H9 (cell line): ENCODE measurements around the gene WDR91. TPM values are rescaled to one million over a fixed set of nuclear protein-coding genes. Genes with fewer than 3 reads are reported as not detected.

Experiments
- DNase-seq: peaks from one replicate; pipeline ENCODE4 v3.0.0-alpha.2; 2017
- H2AFZ ChIP-seq: one replicate; pipeline ENCODE4 v1.6.1; 2013; ENCODE audit warnings: mild to moderate bottlenecking, low read length, control low read depth, moderate library complexity
- H2AK5ac ChIP-seq: 2 replicates; pipeline ENCODE4 v1.6.1; 2013; ENCODE audit warnings: low read length, control low read depth, mixed read lengths; ENCODE audit not compliant: insufficient read length
- H2BK120ac ChIP-seq: one replicate; pipeline ENCODE4 v1.6.1; 2013; ENCODE audit warnings: low read depth, mild to moderate bottlenecking, low read length, control low read depth, inconsistent platforms; ENCODE audit not compliant: poor library complexity, severe bottlenecking
- H2BK12ac ChIP-seq: 2 replicates; pipeline ENCODE4 v1.6.1; 2013; ENCODE audit warnings: low read length, control low read depth, mixed read lengths, low read depth; ENCODE audit not compliant: insufficient read length
- H2BK15ac ChIP-seq: 2 replicates; pipeline ENCODE4 v1.6.1; 2013; ENCODE audit warnings: low read depth, low read length, control low read depth
- H2BK20ac ChIP-seq: one replicate; pipeline ENCODE4 v1.6.1; 2013; ENCODE audit warnings: low read depth, mild to moderate bottlenecking, low read length, control low read depth, inconsistent platforms; ENCODE audit not compliant: poor library complexity, severe bottlenecking
- H2BK5ac ChIP-seq: 2 replicates; pipeline ENCODE4 v1.6.1; 2013; ENCODE audit warnings: low read length, control low read depth, mixed read lengths; ENCODE audit not compliant: insufficient read length
- H3K14ac ChIP-seq: 2 replicates; pipeline ENCODE4 v1.6.1; 2013; ENCODE audit warnings: low read length, control low read depth; ENCODE audit not compliant: insufficient read depth
- H3K18ac ChIP-seq: 2 replicates; pipeline ENCODE4 v1.6.1; 2013; ENCODE audit warnings: low read depth, mild to moderate bottlenecking, mixed read lengths, low read length, control low read depth; ENCODE audit not compliant: insufficient read length
- H3K23ac ChIP-seq: 2 replicates; pipeline ENCODE4 v1.6.1; 2013; ENCODE audit warnings: low read length, control low read depth, mixed read lengths, low read depth; ENCODE audit not compliant: insufficient read length
- H3K23me2 ChIP-seq: 2 replicates; pipeline ENCODE4 v1.6.1; 2013; ENCODE audit warnings: low read depth, mild to moderate bottlenecking, mixed read lengths, low read length, control low read depth; ENCODE audit not compliant: insufficient read length, poor library complexity, severe bottlenecking
- H3K27ac ChIP-seq: 2 replicates; pipeline ENCODE4 v1.5.1; 2013; ENCODE audit warnings: low read length, control low read depth, mixed read lengths, low read depth; ENCODE audit not compliant: insufficient read length
- H3K27me3 ChIP-seq: 2 replicates; pipeline ENCODE4 v1.6.1; 2013; ENCODE audit warnings: low read length, control low read depth, inconsistent platforms; ENCODE audit not compliant: insufficient read depth
- H3K4ac ChIP-seq: 2 replicates; pipeline ENCODE4 v1.6.1; 2013; ENCODE audit warnings: low read depth, mild to moderate bottlenecking, control low read depth, inconsistent platforms, low read length, moderate library complexity
- H3K4me1 ChIP-seq: 2 replicates; pipeline ENCODE4 v1.6.1; 2013; ENCODE audit warnings: low read length, control low read depth, inconsistent platforms; ENCODE audit not compliant: insufficient read depth
- H3K4me2 ChIP-seq: 2 replicates; pipeline ENCODE4 v1.6.1; 2013; ENCODE audit warnings: low read length, control low read depth, mixed read lengths; ENCODE audit not compliant: insufficient read length, insufficient read depth
- H3K56ac ChIP-seq: 2 replicates; pipeline ENCODE4 v1.6.1; 2013; ENCODE audit warnings: low read depth, mild to moderate bottlenecking, mixed read lengths, low read length, control low read depth; ENCODE audit not compliant: insufficient read length
- H3K79me1 ChIP-seq: 2 replicates; pipeline ENCODE4 v1.6.1; 2013; ENCODE audit warnings: low read depth, mild to moderate bottlenecking, moderate library complexity, low read length, control low read depth, inconsistent platforms; ENCODE audit not compliant: insufficient read depth, poor library complexity, severe bottlenecking
- H3K79me2 ChIP-seq: 2 replicates; pipeline ENCODE4 v1.6.1; 2013; ENCODE audit warnings: low read length, control low read depth, inconsistent platforms; ENCODE audit not compliant: insufficient read depth
- H3K9ac ChIP-seq: 2 replicates; pipeline ENCODE4 v1.6.1; 2013; ENCODE audit warnings: low read length, control low read depth, mixed read lengths; ENCODE audit not compliant: insufficient read length; ENCODE audit errors: extremely low read depth
- H3K9me3 ChIP-seq: one replicate; pipeline ENCODE4 v1.6.1; 2013; ENCODE audit warnings: low read depth, low read length, inconsistent platforms; ENCODE audit not compliant: control insufficient read depth
- H3T11ph ChIP-seq: one replicate; pipeline ENCODE4 v1.6.1; 2013; ENCODE audit warnings: mild to moderate bottlenecking, low read length, control low read depth, inconsistent platforms
- H4K20me1 ChIP-seq: one replicate; pipeline ENCODE4 v1.6.1; 2013; ENCODE audit not compliant: control insufficient read depth, insufficient read length, insufficient read depth
- H4K5ac ChIP-seq: 2 replicates; pipeline ENCODE4 v1.6.1; 2013; ENCODE audit warnings: low read depth, mild to moderate bottlenecking, mixed read lengths, low read length, control low read depth; ENCODE audit not compliant: insufficient read length
- H4K8ac ChIP-seq: replicated peaks from 2 replicates; pipeline ENCODE4 v1.6.1; 2013; ENCODE audit warnings: low read length, control low read depth, mixed read lengths, low read depth; ENCODE audit not compliant: insufficient read length
- H4K91ac ChIP-seq: 2 replicates; pipeline ENCODE4 v1.6.1; 2013; ENCODE audit warnings: low read depth, mild to moderate bottlenecking, moderate library complexity, mixed read lengths, low read length, control low read depth; ENCODE audit not compliant: insufficient read length
- H3K27ac Mint-ChIP-seq, 3 experiments: 2 replicates in 2 of 3; 3 replicates in 1 of 3; pipeline ENCODE4 v1.8.0; 2020 to 2021; ENCODE audit warnings: mixed read lengths in 3 of 3, mild to moderate bottlenecking in 1 of 3, moderate library complexity in 1 of 3
- H3K27me3 Mint-ChIP-seq: 2 replicates; pipeline ENCODE4 v1.8.0; 2021; ENCODE audit warnings: low read depth, mild to moderate bottlenecking, moderate library complexity, mixed read lengths
- H3K36me3 Mint-ChIP-seq, 3 experiments: 2 replicates in 2 of 3; 3 replicates in 1 of 3; pipeline ENCODE4 v1.8.0; 2020 to 2021; ENCODE audit warnings: low read depth in 3 of 3, mixed read lengths in 3 of 3; ENCODE audit not compliant: insufficient read depth in 1 of 3
- H3K4me1 Mint-ChIP-seq, 2 experiments: 2 replicates each; pipeline ENCODE4 v1.8.0; 2020; ENCODE audit warnings: mixed read lengths in 2 of 2
- H3K4me3 Mint-ChIP-seq, 2 experiments: 2 replicates in 1 of 2; 3 replicates in 1 of 2; pipeline ENCODE4 v1.8.0; 2020 to 2021; ENCODE audit warnings: mild to moderate bottlenecking in 2 of 2, mixed read lengths in 2 of 2, moderate library complexity in 1 of 2
- H3K9me3 Mint-ChIP-seq, 2 experiments: 2 replicates in 1 of 2; 3 replicates in 1 of 2; pipeline ENCODE4 v1.8.0; 2020; ENCODE audit warnings: mild to moderate bottlenecking in 2 of 2, mixed read lengths in 2 of 2, moderate library complexity in 1 of 2
- WGBS: extraction: QIAGEN DNeasy Blood & Tissue Kit; methylation state at CpG from one replicate; pipeline ENCODE4 v1.1.7; 2013; ENCODE audit warnings: missing lambda C conversion rate, low lambda C conversion rate, mixed read lengths; ENCODE audit not compliant: insufficient read length; ENCODE audit errors: extremely low coverage; 5-methylcytosine and 5-hydroxymethylcytosine counted together
- total RNA-seq: library from RNA; stranded (reverse); gene quantifications from 2 replicates; pipeline ENCODE4 v1.2.1, GENCODE V29; 2021
- TF ChIP-seq, protein P1 (sequence below): fragments of 200-600 bp; sonication (generic); conservative IDR thresholded peaks from 3 replicates; pipeline ENCODE4 v1.8.0; 2021; ENCODE audit warnings: antibody characterized with exemption, mild to moderate bottlenecking

The WDR91 gene
- total RNA-seq, 1 experiment from 2014 or later: 9.4 TPM

DNA sequence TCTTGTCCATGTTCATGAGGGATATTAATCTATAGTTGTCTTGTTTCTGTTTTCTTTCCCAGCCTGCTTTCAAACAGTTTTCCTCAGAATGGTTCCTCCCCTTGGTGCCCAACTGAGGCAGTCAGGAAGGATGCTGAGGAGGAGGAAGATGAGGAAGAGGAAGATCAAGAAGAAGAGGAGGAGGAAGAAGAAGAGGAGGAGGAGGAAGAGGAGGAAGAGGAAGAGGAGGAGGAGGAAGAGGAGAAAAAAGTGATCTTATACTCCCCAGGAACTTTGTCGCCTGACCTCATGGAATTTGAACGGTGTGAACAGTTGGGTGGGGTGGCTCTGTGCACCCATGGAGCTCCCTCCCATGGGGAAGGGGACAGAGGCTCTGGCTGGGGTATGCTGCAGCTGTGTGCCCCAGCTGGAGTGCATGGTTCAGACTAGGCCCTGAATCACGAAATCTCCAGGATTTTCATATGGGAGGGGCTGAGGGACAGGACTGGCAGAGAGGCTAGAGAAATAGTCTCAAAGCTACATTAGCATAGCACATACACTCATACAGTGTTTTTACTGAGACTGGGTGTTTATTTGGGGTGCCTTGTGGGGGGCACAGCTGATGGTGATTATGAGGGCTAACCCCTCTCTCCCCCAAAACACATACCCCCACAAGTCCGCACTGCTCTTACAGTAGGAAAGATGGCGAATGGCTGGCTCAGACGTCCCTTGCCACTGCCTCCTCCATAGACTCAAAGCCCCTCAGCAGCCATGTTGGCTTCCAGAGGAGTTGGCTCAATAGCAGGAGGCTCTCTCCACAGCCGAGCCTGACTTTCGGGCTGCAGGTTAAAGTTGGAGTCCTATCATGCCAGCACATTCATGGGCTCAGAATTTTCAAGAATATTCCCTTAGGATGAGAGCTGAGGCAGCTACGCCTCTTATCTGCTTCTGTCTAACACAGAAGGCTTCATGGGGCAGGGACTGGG lies 34.2 kb upstream of the WDR91 start:
- H3K9me3 Mint-ChIP-seq: peaks cover 0 to 4% of the 10 kb centered on the region in 2 experiments; a peak in 2 of 5 replicates
- Histone ChIP-seq H3K14ac (no peak overlapping the region), H4K91ac (no peak overlapping the region), H3K79me1 (no peaks in the 10 kb centered on the region), H4K8ac (no peak overlapping the region), H2BK15ac (no peak overlapping the region), H2AFZ (no peak overlapping the region), H2BK12ac (no peak overlapping the region), H4K5ac (no peak overlapping the region), H3K27ac (no peak overlapping the region), H3K79me2 (no peaks in the 10 kb centered on the region), H2BK20ac (no peak overlapping the region), H3K18ac (no peak overlapping the region), H2BK5ac (no peak overlapping the region), H3K4me1 (0 out of 2 replicates have a peak, but pooled peaks cover 5% of the 10 kb centered on the region), H4K20me1 (no peaks in the 10 kb centered on the region), H3K4me2 (no peak overlapping the region), H3K56ac (no peak overlapping the region), H3K4ac (no peak overlapping the region), H3K9me3 (no peaks in the 10 kb centered on the region), H3K23ac (no peak overlapping the region), H3K23me2 (no peaks in the 10 kb centered on the region), H2AK5ac (no peak overlapping the region), H2BK120ac (no peak overlapping the region), H3K27me3 (no peaks in the 10 kb centered on the region), H3T11ph (no peak overlapping the region), H3K9ac (no peak overlapping the region)
- WGBS: no CpG with 5 or more reads among the region's 9 CpGs
- no peak overlapping the region for H3K4me3 Mint-ChIP-seq
- H3K27ac Mint-ChIP-seq: no peak overlapping the region
- no peaks in the 10 kb centered on the region; the same call in 1 of the 2 replicates for H3K27me3 Mint-ChIP-seq
- peaks cover 4 to 12% of the 10 kb centered on the region in 2 experiments; a peak in 3 of 4 replicates for H3K4me1 Mint-ChIP-seq
- TF ChIP-seq, protein P1, sequence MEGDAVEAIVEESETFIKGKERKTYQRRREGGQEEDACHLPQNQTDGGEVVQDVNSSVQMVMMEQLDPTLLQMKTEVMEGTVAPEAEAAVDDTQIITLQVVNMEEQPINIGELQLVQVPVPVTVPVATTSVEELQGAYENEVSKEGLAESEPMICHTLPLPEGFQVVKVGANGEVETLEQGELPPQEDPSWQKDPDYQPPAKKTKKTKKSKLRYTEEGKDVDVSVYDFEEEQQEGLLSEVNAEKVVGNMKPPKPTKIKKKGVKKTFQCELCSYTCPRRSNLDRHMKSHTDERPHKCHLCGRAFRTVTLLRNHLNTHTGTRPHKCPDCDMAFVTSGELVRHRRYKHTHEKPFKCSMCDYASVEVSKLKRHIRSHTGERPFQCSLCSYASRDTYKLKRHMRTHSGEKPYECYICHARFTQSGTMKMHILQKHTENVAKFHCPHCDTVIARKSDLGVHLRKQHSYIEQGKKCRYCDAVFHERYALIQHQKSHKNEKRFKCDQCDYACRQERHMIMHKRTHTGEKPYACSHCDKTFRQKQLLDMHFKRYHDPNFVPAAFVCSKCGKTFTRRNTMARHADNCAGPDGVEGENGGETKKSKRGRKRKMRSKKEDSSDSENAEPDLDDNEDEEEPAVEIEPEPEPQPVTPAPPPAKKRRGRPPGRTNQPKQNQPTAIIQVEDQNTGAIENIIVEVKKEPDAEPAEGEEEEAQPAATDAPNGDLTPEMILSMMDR: no peak
- DNase-seq: no peak
- H3K36me3 Mint-ChIP-seq: no peaks in the 10 kb centered on the region; a peak in 1 of 7 replicates
